Ishikawa (cell line): ENCODE results near the gene CRISP1.

ENCODE experiments used
- CEBPB ChIP-seq: IDR thresholded peaks from 2 replicates; pipeline ENCODE4 v1.6.1; 2012
- CREB1 ChIP-seq: IDR thresholded peaks from 2 replicates; pipeline ENCODE4 v1.6.1; 2012; ENCODE audit warnings: low read depth
- EGR1 ChIP-seq: IDR thresholded peaks from 2 replicates; pipeline ENCODE4 v1.6.1; 2012
- EP300 ChIP-seq: IDR thresholded peaks from 2 replicates; pipeline ENCODE4 v1.6.1; 2012; ENCODE audit warnings: borderline replicate concordance
- FOXM1 ChIP-seq: IDR thresholded peaks from 2 replicates; pipeline ENCODE4 v1.6.1; 2012; ENCODE audit warnings: low read depth, borderline replicate concordance
- MAX ChIP-seq: IDR thresholded peaks from 2 replicates; pipeline ENCODE4 v1.6.1; 2012
- NFIC ChIP-seq: IDR thresholded peaks from 2 replicates; pipeline ENCODE4 v1.6.1; 2012
- RAD21 ChIP-seq: IDR thresholded peaks from 2 replicates; pipeline ENCODE4 v1.6.1; 2012; ENCODE audit warnings: low read depth
- REST ChIP-seq: IDR thresholded peaks from 2 replicates; pipeline ENCODE4 v1.6.1; 2012; ENCODE audit warnings: low read depth, mild to moderate bottlenecking
- TAF1 ChIP-seq: IDR thresholded peaks from 2 replicates; pipeline ENCODE4 v1.6.1; 2012; ENCODE audit warnings: low read depth, mild to moderate bottlenecking
- TCF12 ChIP-seq: IDR thresholded peaks from 2 replicates; pipeline ENCODE4 v1.6.1; 2012; ENCODE audit warnings: low read depth
- TEAD4 ChIP-seq: IDR thresholded peaks from 2 replicates; pipeline ENCODE4 v1.6.1; 2012
- YY1 ChIP-seq: IDR thresholded peaks from 2 replicates; pipeline ENCODE4 v1.6.1; 2012; ENCODE audit warnings: low read depth
- ZBTB7A ChIP-seq: IDR thresholded peaks from 2 replicates; pipeline ENCODE4 v1.6.1; 2012; ENCODE audit warnings: low read depth
- TF ChIP-seq, protein P1 (sequence below): IDR thresholded peaks from 2 replicates; pipeline ENCODE4 v1.6.1; 2012

The CRISP1 gene

GRCh38 chr6:49868951-49869529 lies 2.7 kb upstream of the CRISP1 start:
- TF ChIP-seq TEAD4 (no peak), CREB1 (no peak), ZBTB7A (no peak), MAX (no peak), CEBPB (no peak), RAD21 (no peak), EGR1 (no peak), REST (no peak), TAF1 (no peak), YY1 (no peak), TCF12 (no peak), EP300 (no peak), FOXM1 (no peak), NFIC (no peak)
- TF ChIP-seq, protein P1, sequence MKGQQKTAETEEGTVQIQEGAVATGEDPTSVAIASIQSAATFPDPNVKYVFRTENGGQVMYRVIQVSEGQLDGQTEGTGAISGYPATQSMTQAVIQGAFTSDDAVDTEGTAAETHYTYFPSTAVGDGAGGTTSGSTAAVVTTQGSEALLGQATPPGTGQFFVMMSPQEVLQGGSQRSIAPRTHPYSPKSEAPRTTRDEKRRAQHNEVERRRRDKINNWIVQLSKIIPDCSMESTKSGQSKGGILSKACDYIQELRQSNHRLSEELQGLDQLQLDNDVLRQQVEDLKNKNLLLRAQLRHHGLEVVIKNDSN, result no peak

GRCh38 chr6:49856282-49856681 lies 10.1 kb downstream of the CRISP1 start:
- no peak for TF ChIP-seq TCF12
- no peak for TF ChIP-seq MAX
- no peak for TF ChIP-seq TAF1
- TF ChIP-seq RAD21, result no peak
- no peak for TF ChIP-seq CEBPB
- no peak for TF ChIP-seq YY1
- no peak for TF ChIP-seq FOXM1
- no peak for TF ChIP-seq ZBTB7A
- TF ChIP-seq, protein P1, result no peak
- TF ChIP-seq EP300, result no peak
- no peak for TF ChIP-seq REST
- TF ChIP-seq CREB1, result no peak
- no peak for TF ChIP-seq NFIC
- TF ChIP-seq TEAD4, result no peak
- no peak for TF ChIP-seq EGR1

GRCh38 chr6:49855221-49855620 lies 11.1 kb downstream of the CRISP1 start:
- TF ChIP-seq TAF1 (no peak), TCF12 (no peak), CREB1 (no peak), RAD21 (no peak), NFIC (no peak), EP300 (no peak), MAX (no peak), ZBTB7A (no peak), REST (no peak), TEAD4 (no peak), FOXM1 (no peak), CEBPB (no peak), EGR1 (no peak), YY1 (no peak)
- TF ChIP-seq, protein P1, result no peak

DNA sequence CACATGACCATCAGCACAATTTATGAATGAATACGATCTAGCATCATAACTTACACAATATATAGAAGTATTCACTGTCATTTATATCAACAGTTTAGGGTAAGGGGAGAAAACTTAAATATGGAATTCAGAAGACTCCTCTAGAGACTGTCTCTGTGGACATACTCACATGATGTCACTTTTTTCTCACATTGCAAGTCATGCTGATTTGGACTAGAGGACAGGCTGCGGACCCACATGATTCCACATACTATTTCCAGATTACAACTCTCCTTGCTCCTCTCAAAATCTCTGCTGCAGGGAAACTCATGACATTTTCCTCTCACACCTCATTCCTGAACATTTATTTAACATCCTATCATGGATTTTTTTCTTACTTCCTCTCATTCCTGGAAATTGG lies 13.4 kb downstream of the CRISP1 start:
- TF ChIP-seq, protein P1, result no peak
- no peak for TF ChIP-seq TEAD4
- TF ChIP-seq EP300, result no peak
- no peak for TF ChIP-seq CEBPB
- TF ChIP-seq MAX, result no peak
- no peak for TF ChIP-seq FOXM1
- TF ChIP-seq RAD21, result no peak
